Measurements from ENCODE around the gene CXXC5.
"Not testable (repeated sequence)": the region's sequence is repeated elsewhere in the genome, so short reads cannot be mapped to it uniquely, and the experiment has no call there.

CXXC5 gene

DNA sequence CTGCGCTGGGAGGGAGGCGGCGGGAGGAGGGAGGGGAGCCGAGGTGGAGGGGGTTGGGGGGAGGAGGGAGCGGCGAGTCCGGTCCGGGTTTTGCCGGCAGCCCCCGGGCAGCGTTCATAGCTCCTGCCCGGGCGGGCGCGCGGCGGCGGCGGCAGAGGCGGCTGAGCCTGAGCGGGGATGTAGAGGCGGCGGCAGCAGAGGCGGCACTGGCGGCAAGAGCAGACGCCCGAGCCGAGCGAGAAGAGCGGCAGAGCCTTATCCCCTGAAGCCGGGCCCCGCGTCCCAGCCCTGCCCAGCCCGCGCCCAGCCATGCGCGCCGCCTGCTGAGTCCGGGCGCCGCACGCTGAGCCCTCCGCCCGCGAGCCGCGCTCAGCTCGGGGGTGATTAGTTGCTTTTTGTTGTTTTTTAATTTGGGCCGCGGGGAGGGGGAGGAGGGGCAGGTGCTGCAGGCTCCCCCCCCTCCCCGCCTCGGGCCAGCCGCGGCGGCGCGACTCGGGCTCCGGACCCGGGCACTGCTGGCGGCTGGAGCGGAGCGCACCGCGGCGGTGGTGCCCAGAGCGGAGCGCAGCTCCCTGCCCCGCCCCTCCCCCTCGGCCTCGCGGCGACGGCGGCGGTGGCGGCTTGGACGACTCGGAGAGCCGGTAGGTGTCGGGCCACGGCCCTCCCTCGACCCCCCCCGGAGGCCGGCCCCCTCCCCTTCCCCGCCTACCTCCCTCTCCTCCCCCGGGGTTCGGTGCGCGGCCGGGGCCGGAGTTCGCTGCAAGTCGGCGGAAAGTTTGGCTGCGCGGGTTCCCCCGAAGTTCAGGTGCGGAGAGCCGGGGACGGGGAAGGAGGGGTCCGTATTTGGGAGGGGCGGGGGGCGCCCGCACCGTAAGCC is at the start of gene CXXC5:
Gene CXXC5 (plus strand): TSS at position 145 of the 877 bp plus-strand sequence. CDS start 32,175 bp downstream, outside the sequence.
- H3K4me3 ChIP-seq (ENCODE audit: low read depth, low read length), result peak within 1 kb of the TSS; percentile 85
- DNase-seq (ENCODE audit: low read depth, low spot score), result no peak
- no peak for TF ChIP-seq CTCF (IDR thresholded peaks at IDR 0.05; ENCODE audit: insufficient read depth, low read length, missing control alignments)
- CTCF ChIA-PET, result interaction anchor here (0.8 to 20.7 kb wide), 12 partner anchors 13 to 225 kb away, joined by 3 to 303 read pairs (median 3); no protein-coding TSS in a partner anchor
- POLR2A ChIA-PET, result interaction anchor here (0.7 to 1.9 kb wide), 10 partner anchors 10 to 117 kb away, joined by 3 to 55 read pairs (median 8); no protein-coding TSS in a partner anchor

GRCh38 chr5:139598601-139598965 is 49.6 kb upstream of the CXXC5 start:
- H3K4me3 ChIP-seq (ENCODE audit: low read depth, low read length); DNase-seq (ENCODE audit: low read depth, low spot score); POLR2A ChIA-PET: not testable (repeated sequence)
- CTCF ChIA-PET, result interaction anchor here (0.8 to 4.2 kb wide), 4 partner anchors 8 to 176 kb away, joined by 4 to 24 read pairs (median 5); no protein-coding TSS in a partner anchor

DNA sequence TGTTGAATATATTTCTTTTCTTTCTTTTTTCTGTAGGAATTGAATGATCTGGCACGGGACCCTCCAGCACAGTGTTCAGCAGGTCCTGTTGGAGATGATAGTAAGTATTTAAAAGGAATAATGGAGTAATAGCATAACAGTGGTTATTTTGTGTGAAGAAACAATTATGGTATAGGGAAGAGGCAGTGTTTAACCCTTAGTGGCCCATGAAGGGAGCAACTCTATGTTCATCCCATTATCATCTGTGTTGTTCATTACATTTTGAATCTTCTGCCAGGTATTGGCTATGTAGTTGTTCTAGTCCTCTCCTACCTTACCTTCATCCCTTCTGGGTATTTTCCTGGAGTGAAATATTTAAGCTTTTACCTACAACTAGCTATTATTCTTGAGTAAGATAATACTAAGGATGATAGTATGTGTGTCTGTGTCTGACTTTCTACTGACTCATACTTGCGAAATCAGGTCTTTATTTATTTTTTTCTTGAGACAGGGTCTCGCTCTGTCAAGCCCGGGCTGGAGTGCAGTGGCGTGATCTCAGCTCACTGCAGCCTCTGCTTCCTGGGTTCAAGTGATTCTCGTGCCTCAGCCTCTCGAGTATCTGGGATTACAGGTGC is 47.7 kb upstream of the CXXC5 start:
- POLR2A ChIA-PET, result interaction anchor here (0.9 kb wide), 1 partner anchor 40 kb away, joined by 3 read pairs; no protein-coding TSS in a partner anchor
- H3K4me3 ChIP-seq (ENCODE audit: low read depth, low read length), result no peak overlapping the region
- no peak for TF ChIP-seq CTCF (IDR thresholded peaks at IDR 0.05; ENCODE audit: insufficient read depth, low read length, missing control alignments)
- CTCF ChIA-PET, result interaction anchor here (0.6 to 4.2 kb wide), 6 partner anchors 10 to 165 kb away, joined by 3 to 24 read pairs (median 4); no protein-coding TSS in a partner anchor
- no peak for DNase-seq (ENCODE audit: low read depth, low spot score)

- no peak for TF ChIP-seq CTCF (IDR thresholded peaks at IDR 0.05; ENCODE audit: insufficient read depth, low read length, missing control alignments)
- CTCF ChIA-PET, result interaction anchor here (1.1 to 1.5 kb wide), 4 partner anchors 12 to 32 kb away, joined by 3 read pairs; no protein-coding TSS in a partner anchor
Measured at GRCh38 chr5:139601429-139601828, 46.7 kb upstream of the CXXC5 start.

DNA sequence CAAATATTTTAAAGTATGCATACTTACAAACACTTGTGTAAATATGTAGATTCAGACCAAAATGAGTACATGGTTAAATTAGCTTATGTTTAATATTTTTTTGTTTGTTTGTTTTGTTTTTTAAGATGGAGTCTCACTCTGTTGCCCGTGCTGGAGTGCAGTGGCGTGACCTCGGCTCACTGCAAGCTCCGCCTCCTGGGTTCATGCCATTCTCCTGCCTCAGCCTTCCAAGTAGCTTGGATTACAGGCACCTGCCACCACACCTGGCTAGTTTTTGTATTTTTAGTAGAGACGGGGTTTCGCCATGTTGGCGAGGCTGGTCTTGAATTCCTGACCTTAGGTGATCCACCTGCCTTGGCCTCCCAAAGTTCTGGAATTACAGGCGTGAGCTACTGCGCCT is 46.2 kb upstream of the CXXC5 start:
- DNase-seq (ENCODE audit: low read depth, low spot score); H3K4me3 ChIP-seq (ENCODE audit: low read depth, low read length); POLR2A ChIA-PET: not testable (repeated sequence)
- CTCF ChIA-PET, result interaction anchor here (1.1 to 1.3 kb wide), 3 partner anchors 13 to 32 kb away, joined by 3 read pairs; no protein-coding TSS in a partner anchor

More at GRCh38 chr5:139601429-139601828, 46.7 kb upstream of the CXXC5 start:
- no peak overlapping the region for H3K4me3 ChIP-seq (ENCODE audit: low read depth, low read length)
- POLR2A ChIA-PET, result no interaction called here
- no peak for DNase-seq (ENCODE audit: low read depth, low spot score)

DNA sequence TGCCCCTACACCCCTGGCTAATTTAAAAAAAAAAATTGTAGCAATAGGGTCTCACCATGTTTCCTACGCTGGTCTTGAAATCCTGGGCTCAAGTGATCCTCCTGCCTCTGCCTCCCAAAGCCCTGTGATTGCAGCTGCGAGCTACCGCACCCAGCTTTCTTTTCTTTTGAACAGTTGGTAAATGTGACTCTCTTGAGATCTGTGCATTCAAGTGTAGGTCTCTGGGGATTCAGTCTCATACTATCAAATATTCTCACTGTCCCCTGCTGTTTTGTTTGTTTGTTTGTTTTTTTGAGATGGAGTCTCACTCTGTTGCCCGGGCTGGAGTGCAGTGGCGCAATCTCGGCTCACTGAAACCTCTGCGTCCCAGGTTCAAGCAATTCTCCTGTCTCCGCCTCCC is 42.3 kb upstream of the CXXC5 start:
- ChIA-PET POLR2A (no interaction called here), CTCF (interaction anchor here (0.6 to 1.5 kb wide), 3 partner anchors 15 to 185 kb away, joined by 3 to 5 read pairs (median 3); no protein-coding TSS in a partner anchor)
- H3K4me3 ChIP-seq (ENCODE audit: low read depth, low read length), result no peak overlapping the region
- no peak for DNase-seq (ENCODE audit: low read depth, low spot score)
- no peak for TF ChIP-seq CTCF (IDR thresholded peaks at IDR 0.05; ENCODE audit: insufficient read depth, low read length, missing control alignments)
